OCI-LY3 (cell line): Measurements from ENCODE around the gene BPIFB3.

Source experiments
- EZH2phosphoT487 ChIP-seq: fragments of 200-600 bp; shearing (Covaris generic); IDR thresholded peaks from 2 replicates; pipeline ENCODE4 v1.6.1; 2018; ENCODE audit warnings: antibody characterized with exemption, mixed run types, low read depth
- TF ChIP-seq, protein P1 (sequence below): fragments of 200-600, 300-600 bp; sonication (generic); IDR thresholded peaks from 2 replicates; pipeline ENCODE4 v1.5.1; 2014; ENCODE audit warnings: antibody characterized with exemption, low read length, low read depth

DNA sequence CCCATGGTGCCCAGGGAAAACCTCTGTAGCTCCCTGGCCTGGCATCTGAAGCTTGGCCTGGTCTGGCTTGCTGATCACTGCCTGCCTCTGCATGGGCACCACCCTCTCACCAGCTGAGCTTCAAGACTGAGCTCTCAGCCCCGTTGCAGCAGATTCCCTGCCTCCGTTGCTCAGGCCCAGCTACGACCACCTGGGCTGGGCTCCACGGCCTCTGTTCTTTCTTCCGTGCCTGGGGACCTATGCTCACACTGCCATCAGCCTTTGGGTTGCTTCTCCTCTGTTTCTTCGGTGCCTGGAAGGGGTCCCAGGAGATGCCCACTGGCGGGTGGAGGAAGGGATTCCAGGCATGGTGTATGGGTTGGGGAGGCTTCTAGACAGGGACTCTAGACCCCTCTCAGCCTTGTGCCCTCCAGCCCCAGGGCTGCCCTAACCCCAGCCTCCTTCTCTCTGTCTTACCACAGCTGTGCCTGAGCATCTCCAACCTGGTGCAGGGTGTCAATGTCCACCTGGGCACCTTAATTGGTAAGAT lies 37.1 kb upstream of the BPIFB3 start:
- TF ChIP-seq, protein P1, sequence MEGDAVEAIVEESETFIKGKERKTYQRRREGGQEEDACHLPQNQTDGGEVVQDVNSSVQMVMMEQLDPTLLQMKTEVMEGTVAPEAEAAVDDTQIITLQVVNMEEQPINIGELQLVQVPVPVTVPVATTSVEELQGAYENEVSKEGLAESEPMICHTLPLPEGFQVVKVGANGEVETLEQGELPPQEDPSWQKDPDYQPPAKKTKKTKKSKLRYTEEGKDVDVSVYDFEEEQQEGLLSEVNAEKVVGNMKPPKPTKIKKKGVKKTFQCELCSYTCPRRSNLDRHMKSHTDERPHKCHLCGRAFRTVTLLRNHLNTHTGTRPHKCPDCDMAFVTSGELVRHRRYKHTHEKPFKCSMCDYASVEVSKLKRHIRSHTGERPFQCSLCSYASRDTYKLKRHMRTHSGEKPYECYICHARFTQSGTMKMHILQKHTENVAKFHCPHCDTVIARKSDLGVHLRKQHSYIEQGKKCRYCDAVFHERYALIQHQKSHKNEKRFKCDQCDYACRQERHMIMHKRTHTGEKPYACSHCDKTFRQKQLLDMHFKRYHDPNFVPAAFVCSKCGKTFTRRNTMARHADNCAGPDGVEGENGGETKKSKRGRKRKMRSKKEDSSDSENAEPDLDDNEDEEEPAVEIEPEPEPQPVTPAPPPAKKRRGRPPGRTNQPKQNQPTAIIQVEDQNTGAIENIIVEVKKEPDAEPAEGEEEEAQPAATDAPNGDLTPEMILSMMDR = no peak
- no peak for TF ChIP-seq EZH2phosphoT487
